Duodenal mucosa (tissue), 2 donors: ENCODE data around the gene MRPS6.

Experiments used
- H3K27ac ChIP-seq: one replicate; pipeline ENCODE4 v1.7.0; 2013; ENCODE audit warnings: low read depth, low read length
- H3K27me3 ChIP-seq, 2 donors: one replicate each; pipeline ENCODE4 v1.7.0; 2013; ENCODE audit warnings: low read length in 2 of 2, control low read depth in 1 of 2; ENCODE audit not compliant: insufficient read depth in 2 of 2, control insufficient read depth in 1 of 2
- H3K36me3 ChIP-seq, 2 donors: one replicate each; pipeline ENCODE4 v1.7.0; 2013; ENCODE audit warnings: low read length in 2 of 2, control low read depth in 1 of 2; ENCODE audit not compliant: insufficient read depth in 2 of 2, control insufficient read depth in 1 of 2
- H3K4me1 ChIP-seq, 2 donors: one replicate each; pipeline ENCODE4 v1.7.0; 2013; ENCODE audit warnings: low read length in 2 of 2, control low read depth in 1 of 2; ENCODE audit not compliant: insufficient read depth in 2 of 2, control insufficient read depth in 1 of 2
- H3K4me3 ChIP-seq, 2 donors: one replicate each; pipeline ENCODE4 v1.7.0; 2013; ENCODE audit warnings: low read length in 2 of 2, low read depth in 1 of 2
- H3K9ac ChIP-seq, 2 donors: one replicate each; pipeline ENCODE4 v1.7.0; 2013; ENCODE audit warnings: low read length in 2 of 2, low read depth in 1 of 2
- H3K9me3 ChIP-seq, 2 donors: one replicate each; pipeline ENCODE4 v1.7.0; 2013; ENCODE audit warnings: low read length in 2 of 2, control low read depth in 1 of 2; ENCODE audit not compliant: control insufficient read depth in 1 of 2

MRPS6 gene

GRCh38 chr21:34078915-34079314 is 5.5 kb downstream of the MRPS6 start:
- Histone ChIP-seq H3K4me3 (no peak overlapping the region), H3K27ac (no peak overlapping the region), H3K9me3 (no peaks in the 10 kb centered on the region), H3K27me3 (no peaks in the 10 kb centered on the region), H3K9ac (no peak overlapping the region), H3K36me3 (peaks cover 0 to 5% of the 10 kb centered on the region in 2 donors), H3K4me1 (peaks cover 19 to 55% of the 10 kb centered on the region in 2 donors)

GRCh38 chr21:34080710-34081109 is 7.3 kb downstream of the MRPS6 start:
- no peaks in the 10 kb centered on the region for H3K9me3 ChIP-seq
- peaks cover 5 to 41% of the 10 kb centered on the region in 2 donors for H3K4me1 ChIP-seq
- no peak overlapping the region for H3K9ac ChIP-seq
- peaks cover 0 to 5% of the 10 kb centered on the region in 2 donors for H3K36me3 ChIP-seq
- no peak overlapping the region for H3K27ac ChIP-seq
- H3K27me3 ChIP-seq: no peaks in the 10 kb centered on the region
- H3K4me3 ChIP-seq: no peak overlapping the region

- Histone ChIP-seq H3K27me3 (no peaks in the 10 kb centered on the region), H3K4me1 (peaks cover 2 to 30% of the 10 kb centered on the region in 2 donors), H3K36me3 (peaks cover 0 to 5% of the 10 kb centered on the region in 2 donors), H3K9me3 (no peaks in the 10 kb centered on the region), H3K9ac (no peak overlapping the region), H3K4me3 (no peak overlapping the region), H3K27ac (no peak overlapping the region)
Measured at GRCh38 chr21:34082769-34083168, 9.4 kb downstream of the MRPS6 start.

- H3K9me3 ChIP-seq: no peaks in the 10 kb centered on the region
- H3K4me1 ChIP-seq: peaks cover 0 to 25% of the 10 kb centered on the region in 2 donors
- H3K4me3 ChIP-seq: no peak overlapping the region
- H3K9ac ChIP-seq: no peak overlapping the region
- peaks cover 0 to 5% of the 10 kb centered on the region in 2 donors for H3K36me3 ChIP-seq
- no peaks in the 10 kb centered on the region for H3K27me3 ChIP-seq
- no peak overlapping the region for H3K27ac ChIP-seq
Measured at GRCh38 chr21:34083357-34083756, 10.0 kb downstream of the MRPS6 start.

GRCh38 chr21:34085129-34085528 is 11.8 kb downstream of the MRPS6 start:
- H3K27me3 ChIP-seq: no peaks in the 10 kb centered on the region
- no peak overlapping the region for H3K4me3 ChIP-seq
- peaks cover 0 to 5% of the 10 kb centered on the region in 2 donors for H3K36me3 ChIP-seq
- no peaks in the 10 kb centered on the region for H3K9me3 ChIP-seq
- no peak overlapping the region for H3K27ac ChIP-seq
- peaks cover 0 to 19% of the 10 kb centered on the region in 2 donors for H3K4me1 ChIP-seq
- H3K9ac ChIP-seq: no peak overlapping the region

- no peak overlapping the region for H3K9ac ChIP-seq
- no peaks in the 10 kb centered on the region for H3K27me3 ChIP-seq
- H3K36me3 ChIP-seq: peaks cover 0 to 5% of the 10 kb centered on the region in 2 donors
- H3K27ac ChIP-seq: no peak overlapping the region
- H3K4me3 ChIP-seq: no peak overlapping the region
- H3K4me1 ChIP-seq: peaks cover 5 to 9% of the 10 kb centered on the region in 2 donors
- no peaks in the 10 kb centered on the region for H3K9me3 ChIP-seq
Measured at GRCh38 chr21:34086887-34087306, 13.5 kb downstream of the MRPS6 start.

GRCh38 chr21:34088752-34089151 is 15.4 kb downstream of the MRPS6 start:
- Histone ChIP-seq H3K9ac (no peak overlapping the region), H3K36me3 (no peaks in the 10 kb centered on the region), H3K27me3 (no peaks in the 10 kb centered on the region), H3K27ac (no peak overlapping the region), H3K4me3 (no peak overlapping the region), H3K9me3 (no peaks in the 10 kb centered on the region), H3K4me1 (peaks cover 5 to 11% of the 10 kb centered on the region in 2 donors)

GRCh38 chr21:34091032-34091431 is 17.7 kb downstream of the MRPS6 start:
- H3K9me3 ChIP-seq: no peaks in the 10 kb centered on the region
- peaks cover 5 to 16% of the 10 kb centered on the region in 2 donors for H3K4me1 ChIP-seq
- no peak overlapping the region for H3K9ac ChIP-seq
- H3K4me3 ChIP-seq: no peak overlapping the region
- no peaks in the 10 kb centered on the region for H3K27me3 ChIP-seq
- H3K36me3 ChIP-seq: peaks cover 11 to 13% of the 10 kb centered on the region in 2 donors
- H3K27ac ChIP-seq: no peak overlapping the region

GRCh38 chr21:34091607-34092006 is 18.2 kb downstream of the MRPS6 start:
- H3K4me1 ChIP-seq: peaks cover 5 to 16% of the 10 kb centered on the region in 2 donors
- H3K4me3 ChIP-seq: no peak overlapping the region
- H3K36me3 ChIP-seq: peaks cover 17 to 19% of the 10 kb centered on the region in 2 donors
- no peaks in the 10 kb centered on the region for H3K27me3 ChIP-seq
- H3K9ac ChIP-seq: no peak overlapping the region
- H3K9me3 ChIP-seq: no peaks in the 10 kb centered on the region
- no peak overlapping the region for H3K27ac ChIP-seq

- no peaks in the 10 kb centered on the region for H3K27me3 ChIP-seq
- H3K9ac ChIP-seq: no peak overlapping the region
- no peaks in the 10 kb centered on the region for H3K9me3 ChIP-seq
- no peak overlapping the region for H3K4me3 ChIP-seq
- peaks cover 21 to 22% of the 10 kb centered on the region in 2 donors for H3K36me3 ChIP-seq
- H3K4me1 ChIP-seq: peaks cover 5 to 16% of the 10 kb centered on the region in 2 donors
- no peak overlapping the region for H3K27ac ChIP-seq
Measured at GRCh38 chr21:34092262-34092921, 19.0 kb downstream of the MRPS6 start.
